HepG2 (cell line): ENCODE data around the gene CAPN15.

Source experiments
- BHLHE40 ChIP-seq: IDR thresholded peaks from 2 replicates; pipeline ENCODE4 v1.6.1; 2011; ENCODE audit warnings: low read length, improper control_type of control experiment
- DNMT3B ChIP-seq: conservative IDR thresholded peaks from 2 replicates; pipeline ENCODE4 v1.6.1; 2016; ENCODE audit warnings: missing biosample characterization, control low read depth
- EP300 ChIP-seq, 3 experiments: sonication (generic) in 1 of 3; formaldehyde crosslinking in 1 of 3; IDR thresholded peaks; 2 replicates each; pipeline versions ENCODE4 v1.5.1 to v1.6.1; 2011 to 2020; ENCODE audit warnings: low read depth in 2 of 3, low read length in 2 of 3, borderline replicate concordance in 1 of 3, improper control_type of control experiment in 1 of 3, mild to moderate bottlenecking in 1 of 3, missing genetic modification reagents in 1 of 3, moderate library complexity in 1 of 3
- HCFC1 ChIP-seq: fragments of 150-350 bp; IDR thresholded peaks from 2 replicates; pipeline ENCODE4 v1.6.1; 2014; ENCODE audit warnings: low read depth, low read length
- MAX ChIP-seq: IDR thresholded peaks from 2 replicates; pipeline ENCODE4 v1.6.1; 2012; ENCODE audit warnings: inconsistent platforms
- PHF8 ChIP-seq: sonication (generic); formaldehyde crosslinking; IDR thresholded peaks from 2 replicates; pipeline ENCODE4 v1.5.0; 2020; ENCODE audit warnings: missing genetic modification reagents
- TAF15 ChIP-seq: fragments of 200-400 bp; formaldehyde crosslinking; IDR thresholded peaks from one replicate; pipeline ENCODE4 v1.6.1; 2018; ENCODE audit warnings: mild to moderate bottlenecking, low read depth, low read length; ENCODE audit not compliant: poor library complexity, severe bottlenecking
- TARDBP ChIP-seq: sonication (generic); formaldehyde crosslinking; IDR thresholded peaks from 2 replicates; pipeline ENCODE4 v1.8.0; 2022; ENCODE audit warnings: mild to moderate bottlenecking, missing genetic modification reagents
- THAP9 ChIP-seq: sonication (generic); formaldehyde crosslinking; IDR thresholded peaks from 2 replicates; pipeline ENCODE4; 2020; ENCODE audit warnings: missing genetic modification reagents, mild to moderate bottlenecking, borderline replicate concordance
- USF2 ChIP-seq, 2 experiments: sonication (generic) in 1 of 2; formaldehyde crosslinking in 1 of 2; IDR thresholded peaks; 2 replicates each; pipeline versions ENCODE4 v1.5.1 to v1.6.1; 2011 to 2020; ENCODE audit warnings: borderline replicate concordance in 1 of 2, low read depth in 1 of 2, low read length in 1 of 2, mild to moderate bottlenecking in 1 of 2, missing genetic modification reagents in 1 of 2, moderate library complexity in 1 of 2
- ZFP36 ChIP-seq: fragments of 150-350 bp; IDR thresholded peaks from 2 replicates; pipeline ENCODE4 v1.6.1; 2018; ENCODE audit warnings: borderline replicate concordance, low read length, low read depth; ENCODE audit not compliant: partially characterized antibody
- ZNF121 ChIP-seq: sonication (generic); formaldehyde crosslinking; IDR thresholded peaks from 2 replicates; pipeline ENCODE4 v1.5.0; 2020; ENCODE audit warnings: mild to moderate bottlenecking, missing genetic modification reagents
- ZNF788 ChIP-seq: sonication (generic); formaldehyde crosslinking; IDR thresholded peaks from 2 replicates; pipeline ENCODE4 v1.5.0; 2020; ENCODE audit warnings: mild to moderate bottlenecking, missing genetic modification reagents, borderline replicate concordance
- TF ChIP-seq, protein P1 (sequence below): sonication (generic); formaldehyde crosslinking; IDR thresholded peaks from 2 replicates; pipeline ENCODE4 v1.4.0; 2020; ENCODE audit warnings: missing genetic modification reagents

GRCh38 chr16:520847-521246, 6.7 kb upstream of the CAPN15 start:
- TF ChIP-seq USF2 (IDR thresholded peaks at IDR 0.05; ENCODE audit: low read depth, low read length) (no peak), USF2 (CRISPR knock-in tag; IDR thresholded peaks at IDR 0.05; ENCODE audit: borderline replicate concordance) (no peak), ZNF788 (CRISPR knock-in tag) (no peak), TARDBP (CRISPR knock-in tag) (no peak), BHLHE40 (no peak), ZNF121 (CRISPR knock-in tag) (no peak), MAX (no peak), DNMT3B (CRISPR knock-in tag) (no peak), TAF15 (no peak), PHF8 (CRISPR knock-in tag) (no peak), ZFP36 (no peak), HCFC1 (no peak), THAP9 (no peak), EP300 (IDR thresholded peaks at IDR 0.05; ENCODE audit: low read depth in 2 of 2, low read length in 2 of 2) (no peak), EP300 (CRISPR knock-in tag; IDR thresholded peaks at IDR 0.05; ENCODE audit: borderline replicate concordance) (no peak)
- TF ChIP-seq, protein P1, sequence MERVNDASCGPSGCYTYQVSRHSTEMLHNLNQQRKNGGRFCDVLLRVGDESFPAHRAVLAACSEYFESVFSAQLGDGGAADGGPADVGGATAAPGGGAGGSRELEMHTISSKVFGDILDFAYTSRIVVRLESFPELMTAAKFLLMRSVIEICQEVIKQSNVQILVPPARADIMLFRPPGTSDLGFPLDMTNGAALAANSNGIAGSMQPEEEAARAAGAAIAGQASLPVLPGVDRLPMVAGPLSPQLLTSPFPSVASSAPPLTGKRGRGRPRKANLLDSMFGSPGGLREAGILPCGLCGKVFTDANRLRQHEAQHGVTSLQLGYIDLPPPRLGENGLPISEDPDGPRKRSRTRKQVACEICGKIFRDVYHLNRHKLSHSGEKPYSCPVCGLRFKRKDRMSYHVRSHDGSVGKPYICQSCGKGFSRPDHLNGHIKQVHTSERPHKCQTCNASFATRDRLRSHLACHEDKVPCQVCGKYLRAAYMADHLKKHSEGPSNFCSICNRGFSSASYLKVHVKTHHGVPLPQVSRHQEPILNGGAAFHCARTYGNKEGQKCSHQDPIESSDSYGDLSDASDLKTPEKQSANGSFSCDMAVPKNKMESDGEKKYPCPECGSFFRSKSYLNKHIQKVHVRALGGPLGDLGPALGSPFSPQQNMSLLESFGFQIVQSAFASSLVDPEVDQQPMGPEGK (CRISPR knock-in tag), result no peak
